NCI-H2107 (cell line): ENCODE measurements around the gene CLASP1.
"Not testable (repeated sequence)": the region's sequence is repeated elsewhere in the genome, so short reads cannot be mapped to it uniquely, and the experiment has no call there.

Experiments
- DNase-seq: peaks from one replicate; lab custom pipeline; 2025; lab: John Stamatoyannopoulos, UW

CLASP1 gene

GRCh38 chr2:121613774-121614173 lies 35.5 kb downstream of the CLASP1 start:
- no peak for DNase-seq

- DNase-seq: no peak
These were observed 36.1 kb downstream of the CLASP1 start for GRCh38 chr2:121613152-121613551.

- no peak for DNase-seq
These were observed 37.2 kb downstream of the CLASP1 start for GRCh38 chr2:121611730-121612705.

- DNase-seq: not testable (repeated sequence)
These were observed 38.1 kb downstream of the CLASP1 start for GRCh38 chr2:121611048-121611649.

- DNase-seq: not testable (repeated sequence)
These were observed 38.8 kb downstream of the CLASP1 start for GRCh38 chr2:121610487-121610874.

- no peak for DNase-seq
These were observed 40.3 kb downstream of the CLASP1 start for GRCh38 chr2:121608967-121609366.

- DNase-seq: no peak
These were observed 40.9 kb downstream of the CLASP1 start for GRCh38 chr2:121608367-121608766.

- DNase-seq: no peak
These were observed 43.2 kb downstream of the CLASP1 start for GRCh38 chr2:121605820-121606733.

- no peak for DNase-seq
These were observed 46.1 kb downstream of the CLASP1 start for GRCh38 chr2:121603185-121603584.

GRCh38 chr2:121599963-121600651 lies 49.2 kb downstream of the CLASP1 start:
- no peak for DNase-seq

- no peak for DNase-seq
These were observed 51.2 kb downstream of the CLASP1 start for GRCh38 chr2:121598087-121598486.

- no peak for DNase-seq
These were observed 52.8 kb downstream of the CLASP1 start for GRCh38 chr2:121596221-121597080.

GRCh38 chr2:121595012-121595891 lies 54.0 kb downstream of the CLASP1 start:
- no peak for DNase-seq

- no peak for DNase-seq
These were observed 58.1 kb downstream of the CLASP1 start for GRCh38 chr2:121591199-121591598.

GRCh38 chr2:121588357-121588756 lies 60.9 kb downstream of the CLASP1 start:
- DNase-seq: no peak

GRCh38 chr2:121587131-121587530 lies 62.1 kb downstream of the CLASP1 start:
- DNase-seq: no peak

- DNase-seq: no peak
These were observed 64.5 kb downstream of the CLASP1 start for GRCh38 chr2:121584741-121585140.

GRCh38 chr2:121583555-121583954 lies 65.7 kb downstream of the CLASP1 start:
- no peak for DNase-seq

- DNase-seq: no peak
These were observed 67.0 kb downstream of the CLASP1 start for GRCh38 chr2:121582272-121582671.

GRCh38 chr2:121579309-121579708 lies 70.0 kb downstream of the CLASP1 start:
- DNase-seq: no peak
